Lung (tissue), 12 donors: ENCODE results near the gene AJAP1. TPM values are rescaled to one million over a fixed set of nuclear protein-coding genes. Genes with fewer than 3 reads are reported as not detected.

Experiments
- ATAC-seq: fragments of 200-7000 bp; cut with Tn5 transposase; one replicate; pipeline ENCODE4 v1.9.1; 2020; ENCODE audit warnings: moderate number of reproducible peaks; ENCODE audit not compliant: insufficient read depth, low FRiP score
- DNase-seq, 3 donors: peaks; one replicate each; pipeline ENCODE4 v3.0.0-alpha.2; 2013 to 2017
- H3K27ac ChIP-seq, 2 donors: one replicate each; pipeline ENCODE4 v1.5.1; 2013; ENCODE audit warnings: mild to moderate bottlenecking in 2 of 2, moderate library complexity in 2 of 2, control low read depth in 1 of 2, inconsistent platforms in 1 of 2, low read depth in 1 of 2, low read length in 1 of 2
- H3K27me3 ChIP-seq, 3 donors: one replicate each; pipeline ENCODE4 v1.5.1; 2013; ENCODE audit warnings: low read length in 2 of 3; ENCODE audit not compliant: control insufficient read depth in 3 of 3, insufficient read depth in 3 of 3
- H3K36me3 ChIP-seq, 4 donors: one replicate each; pipeline ENCODE4 v1.5.1; 2013; ENCODE audit warnings: low read length in 4 of 4, mild to moderate bottlenecking in 1 of 4, moderate library complexity in 1 of 4; ENCODE audit not compliant: control insufficient read depth in 4 of 4, insufficient read depth in 4 of 4
- H3K4me1 ChIP-seq, 5 donors: one replicate each; pipeline ENCODE4 v1.5.1; 2013; ENCODE audit warnings: low read length in 5 of 5, mild to moderate bottlenecking in 2 of 5, moderate library complexity in 1 of 5; ENCODE audit not compliant: control insufficient read depth in 5 of 5, insufficient read depth in 5 of 5
- H3K4me3 ChIP-seq: one replicate; pipeline ENCODE4 v1.5.1; 2013; ENCODE audit warnings: mild to moderate bottlenecking, control low read depth, moderate library complexity
- H3K9ac ChIP-seq, 2 donors: one replicate each; pipeline ENCODE4 v1.5.1; 2013; ENCODE audit warnings: low read length in 2 of 2, control low read depth in 1 of 2; ENCODE audit not compliant: insufficient read depth in 1 of 2
- H3K9me3 ChIP-seq, 4 donors: one replicate each; pipeline ENCODE4 v1.5.1; 2013; ENCODE audit warnings: low read length in 3 of 4, mild to moderate bottlenecking in 1 of 4, moderate library complexity in 1 of 4; ENCODE audit not compliant: control insufficient read depth in 4 of 4, insufficient read depth in 3 of 4
- CTCF ChIP-seq: IDR thresholded peaks from 2 replicates; pipeline ENCODE4 v1.5.1; 2012; ENCODE audit warnings: mild to moderate bottlenecking; ENCODE audit errors: control extremely low read depth, extremely low read depth
- WGBS, 2 donors: extraction: QIAGEN DNeasy Blood & Tissue Kit; methylation state at CpG; one replicate each; pipeline ENCODE4 v1.1.7; 2013; 5-methylcytosine and 5-hydroxymethylcytosine counted together
- polyA plus RNA-seq, 2 donors: library from polyadenylated mRNA; stranded (reverse); fragments of 200-250 nt; gene quantifications; one replicate each; pipeline ENCODE4 v1.2.1, GENCODE V29; 2013
- total RNA-seq, 2 donors: library from RNA; depleted of rRNA in 1 of 2; stranded (reverse); fragments of >200 nt in 1 of 2; gene quantifications; one replicate each; pipeline ENCODE4 v1.2.1, GENCODE V29; 2014 to 2021
- donor health status: control.
- donor health status: control.
- donor health status: Bipolar disorder and iron deficiency.
- donor health status: healthy.
- donor health status: DM: yes; HTN: yes; CAD: no.

AJAP1 gene
- total and polyA plus RNA-seq, 4 donors = 0.05 to 0.77 (median 0.19) TPM

- 67 to 71% methylated on average over 14 of the region's 14 CpGs for WGBS, 2 donors
- no peak overlapping the region for H3K27ac ChIP-seq
- peaks cover 0 to 21% (median 0%) of the 10 kb centered on the region in 3 donors for H3K27me3 ChIP-seq
- H3K4me1 ChIP-seq = peaks cover 0 to 8% (median 0%) of the 10 kb centered on the region in 5 donors
- H3K9me3 ChIP-seq = peaks cover 0 to 2% (median 0%) of the 10 kb centered on the region in 4 donors
- no peak for TF ChIP-seq CTCF
- DNase-seq = no peak
- no peak overlapping the region for H3K9ac ChIP-seq
- H3K36me3 ChIP-seq = no peaks in the 10 kb centered on the region
- no peak for ATAC-seq
- H3K4me3 ChIP-seq = no peak overlapping the region
Observed at GRCh38 chr1:4634156-4634792, 20.1 kb upstream of the AJAP1 start.

DNA sequence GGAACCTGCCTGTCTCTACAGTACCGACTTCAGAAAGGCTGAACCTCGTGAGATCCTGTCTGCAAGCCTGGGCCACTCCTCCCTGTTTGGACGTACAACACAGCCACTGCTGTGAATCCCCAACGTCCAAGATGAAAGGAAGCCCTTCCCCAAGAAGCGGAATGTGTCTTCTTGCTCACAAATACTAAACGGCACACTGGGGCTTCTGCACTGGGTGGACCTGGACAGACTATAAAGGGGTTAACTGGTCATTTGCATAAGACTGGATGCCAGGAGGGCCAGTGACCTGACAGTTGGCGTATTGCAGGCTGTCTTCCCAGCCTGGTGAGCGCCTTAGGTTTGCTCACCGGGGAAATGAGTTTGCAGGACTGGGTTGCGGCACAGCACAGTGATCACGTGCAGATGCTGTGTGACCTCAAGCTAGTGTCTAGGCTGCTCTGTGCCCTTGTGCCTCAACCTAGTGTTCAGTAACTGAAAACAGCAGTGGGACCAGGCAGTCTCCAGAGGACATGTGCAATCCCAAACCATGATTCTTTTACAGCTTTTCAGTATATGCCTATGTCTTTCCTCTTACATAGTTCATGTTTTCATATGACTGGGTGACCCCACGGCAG lies 19.5 kb upstream of the AJAP1 start:
- DNase-seq (no peak), ATAC-seq (no peak)
- TF ChIP-seq CTCF = no peak
- Histone ChIP-seq H3K9me3 (peaks cover 0 to 2% (median 0%) of the 10 kb centered on the region in 4 donors), H3K27me3 (peaks cover 0 to 21% (median 0%) of the 10 kb centered on the region in 3 donors), H3K4me1 (peaks cover 0 to 8% (median 0%) of the 10 kb centered on the region in 5 donors), H3K36me3 (no peaks in the 10 kb centered on the region), H3K9ac (no peak overlapping the region), H3K27ac (no peak overlapping the region), H3K4me3 (no peak overlapping the region)
- WGBS, 2 donors = 68 to 71% methylated on average over 12 of the region's 12 CpGs

DNA sequence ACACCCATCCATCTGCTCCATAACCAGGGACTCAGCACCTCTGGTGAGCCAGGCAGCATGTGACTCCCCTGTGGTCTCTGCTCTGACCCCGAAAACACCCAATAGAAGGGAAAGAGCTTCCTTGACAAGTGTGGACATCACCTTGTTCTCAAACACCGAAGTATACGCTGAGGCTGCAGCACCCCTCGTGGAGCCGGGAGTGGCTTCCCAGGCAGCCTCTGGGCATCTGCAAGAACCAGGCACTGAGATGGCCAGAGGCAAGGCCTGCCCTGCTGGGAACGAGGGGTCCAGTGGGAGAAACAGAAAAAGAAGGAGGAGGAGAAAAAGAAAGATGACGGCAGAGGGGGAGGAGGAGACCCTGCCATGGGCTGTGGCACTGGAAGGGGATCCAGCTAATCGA lies 18.2 kb upstream of the AJAP1 start:
- Histone ChIP-seq H3K27me3 (peaks cover 0 to 18% (median 0%) of the 10 kb centered on the region in 3 donors), H3K36me3 (no peaks in the 10 kb centered on the region), H3K27ac (no peak overlapping the region), H3K4me1 (peaks cover 0 to 8% (median 3%) of the 10 kb centered on the region in 5 donors), H3K4me3 (no peak overlapping the region), H3K9ac (no peak overlapping the region), H3K9me3 (peaks cover 0 to 2% (median 0%) of the 10 kb centered on the region in 4 donors)
- WGBS, 2 donors = 80 to 87% methylated on average over 8 of the region's 8 CpGs
- TF ChIP-seq CTCF = no peak
- DNase-seq = no peak
- ATAC-seq = no peak
